ENCODE results near the gene SLC17A4. TPM values are rescaled to one million over a fixed set of nuclear protein-coding genes. Genes with fewer than 3 reads are reported as not detected.

Gene SLC17A4
- total and polyA plus RNA-seq, 2 of the 13 experiments (the other 11 are each of a cell fraction or from before 2014, with no cell fraction given): 0.07 TPM; not detected in 1

DNA sequence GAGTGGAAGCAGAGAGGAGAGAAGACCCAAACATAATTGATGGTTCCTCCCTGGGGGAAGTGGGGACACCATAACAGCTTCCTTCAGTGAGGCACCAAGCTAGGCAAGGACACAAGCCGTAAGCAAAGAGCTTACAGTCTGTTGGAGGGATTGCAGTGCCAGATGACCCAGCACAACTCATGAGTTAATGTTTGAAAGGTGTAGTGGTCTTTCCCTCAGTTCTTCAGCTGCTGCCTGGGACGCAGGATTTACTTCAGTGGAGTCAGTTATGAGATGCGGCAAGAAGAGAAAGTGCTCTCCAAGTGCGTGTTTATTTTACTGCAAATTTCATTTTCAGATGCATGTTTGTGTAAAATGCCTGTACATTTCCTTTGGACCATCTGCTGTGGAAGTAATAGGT lies 38.7 kb upstream of the SLC17A4 start (continued):
- TF ChIP-seq, protein P1, sequence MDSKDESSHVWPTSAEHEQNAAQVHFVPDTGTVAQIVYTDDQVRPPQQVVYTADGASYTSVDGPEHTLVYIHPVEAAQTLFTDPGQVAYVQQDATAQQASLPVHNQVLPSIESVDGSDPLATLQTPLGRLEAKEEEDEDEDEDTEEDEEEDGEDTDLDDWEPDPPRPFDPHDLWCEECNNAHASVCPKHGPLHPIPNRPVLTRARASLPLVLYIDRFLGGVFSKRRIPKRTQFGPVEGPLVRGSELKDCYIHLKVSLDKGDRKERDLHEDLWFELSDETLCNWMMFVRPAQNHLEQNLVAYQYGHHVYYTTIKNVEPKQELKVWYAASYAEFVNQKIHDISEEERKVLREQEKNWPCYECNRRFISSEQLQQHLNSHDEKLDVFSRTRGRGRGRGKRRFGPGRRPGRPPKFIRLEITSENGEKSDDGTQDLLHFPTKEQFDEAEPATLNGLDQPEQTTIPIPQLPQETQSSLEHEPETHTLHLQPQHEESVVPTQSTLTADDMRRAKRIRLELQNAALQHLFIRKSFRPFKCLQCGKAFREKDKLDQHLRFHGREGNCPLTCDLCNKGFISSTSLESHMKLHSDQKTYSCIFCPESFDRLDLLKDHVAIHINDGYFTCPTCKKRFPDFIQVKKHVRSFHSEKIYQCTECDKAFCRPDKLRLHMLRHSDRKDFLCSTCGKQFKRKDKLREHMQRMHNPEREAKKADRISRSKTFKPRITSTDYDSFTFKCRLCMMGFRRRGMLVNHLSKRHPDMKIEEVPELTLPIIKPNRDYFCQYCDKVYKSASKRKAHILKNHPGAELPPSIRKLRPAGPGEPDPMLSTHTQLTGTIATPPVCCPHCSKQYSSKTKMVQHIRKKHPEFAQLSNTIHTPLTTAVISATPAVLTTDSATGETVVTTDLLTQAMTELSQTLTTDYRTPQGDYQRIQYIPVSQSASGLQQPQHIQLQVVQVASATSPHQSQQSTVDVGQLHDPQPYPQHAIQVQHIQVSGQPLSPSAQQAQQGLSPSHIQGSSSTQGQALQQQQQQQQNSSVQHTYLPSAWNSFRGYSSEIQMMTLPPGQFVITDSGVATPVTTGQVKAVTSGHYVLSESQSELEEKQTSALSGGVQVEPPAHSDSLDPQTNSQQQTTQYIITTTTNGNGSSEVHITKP (CRISPR knock-in tag; IDR thresholded peaks at IDR 0.05; ENCODE audit: low read depth): 0 out of 2 replicates have a peak, but pooled peaks have one; percentile 54
- TF ChIP-seq STAG1 (CRISPR knock-in tag; IDR thresholded peaks at IDR 0.05) (peak; percentile 27; the same call in 1 of the 2 replicates), HES4 (CRISPR knock-in tag; IDR thresholded peaks at IDR 0.05; ENCODE audit: borderline replicate concordance) (no peak), IRF1 (CRISPR knock-in tag; IDR thresholded peaks at IDR 0.05; ENCODE audit: low read depth) (no peak), ZUFSP (CRISPR knock-in tag; IDR thresholded peaks at IDR 0.05; ENCODE audit: borderline replicate concordance) (no peak), GMEB1 (CRISPR knock-in tag; IDR thresholded peaks at IDR 0.05; ENCODE audit: borderline replicate concordance) (no peak), FLYWCH1 (CRISPR knock-in tag; IDR thresholded peaks at IDR 0.05) (no peak), ZNF747 (CRISPR knock-in tag; IDR thresholded peaks at IDR 0.05; ENCODE audit: borderline replicate concordance) (no peak), ZNF598 (CRISPR knock-in tag; IDR thresholded peaks at IDR 0.05; ENCODE audit: borderline replicate concordance) (0 out of 2 replicates have a peak, but pooled peaks have one; percentile 25), NONO (IDR thresholded peaks at IDR 0.05) (no peak), NONO (CRISPR knock-in tag; conservative IDR thresholded peaks at IDR 0.05) (0 out of 2 replicates have a peak, but pooled peaks have one; percentile 24), SALL1 (CRISPR knock-in tag; IDR thresholded peaks at IDR 0.05) (peak; percentile 78)

Measured in HepG2 (cell line).